Stomach smooth muscle (tissue), 2 donors: ENCODE results near the gene ATF7.
"Not testable (repeated sequence)": the region's sequence is repeated elsewhere in the genome, so short reads cannot be mapped to it uniquely, and the experiment has no call there.

Source experiments
- H3K27ac ChIP-seq: one replicate; pipeline ENCODE4 v1.7.0; 2013; ENCODE audit warnings: mild to moderate bottlenecking, low read length, inconsistent platforms
- H3K27me3 ChIP-seq, 2 donors: one replicate each; pipeline ENCODE4 v1.7.0; 2013; ENCODE audit warnings: low read length in 2 of 2; ENCODE audit not compliant: insufficient read depth in 2 of 2, control insufficient read depth in 1 of 2
- H3K36me3 ChIP-seq, 2 donors: one replicate each; pipeline ENCODE4 v1.7.0; 2013; ENCODE audit warnings: low read length in 2 of 2; ENCODE audit not compliant: control insufficient read depth in 2 of 2, insufficient read depth in 2 of 2
- H3K4me1 ChIP-seq: one replicate; pipeline ENCODE4 v1.7.0; 2013; ENCODE audit warnings: low read length; ENCODE audit not compliant: control insufficient read depth, insufficient read depth
- H3K4me3 ChIP-seq, 2 donors: one replicate each; pipeline ENCODE4 v1.7.0; 2013; ENCODE audit warnings: low read length in 2 of 2
- H3K9ac ChIP-seq, 2 donors: one replicate each; pipeline ENCODE4 v1.7.0; 2013; ENCODE audit warnings: low read length in 2 of 2, mild to moderate bottlenecking in 1 of 2
- H3K9me3 ChIP-seq, 2 donors: one replicate each; pipeline ENCODE4 v1.7.0; 2013; ENCODE audit warnings: low read length in 2 of 2; ENCODE audit not compliant: control insufficient read depth in 2 of 2
- donor health status: healthy.
- donor health status: Pancreatic carcinoma.

ATF7 gene

GRCh38 chr12:53613821-53614220 is 12.4 kb downstream of the ATF7 start:
- H3K36me3 ChIP-seq: peaks cover 0 to 6% of the 10 kb centered on the region in 2 donors
- H3K9ac ChIP-seq: no peak overlapping the region
- no peak overlapping the region for H3K27ac ChIP-seq
- no peak overlapping the region for H3K4me3 ChIP-seq
- peaks cover 6% of the 10 kb centered on the region for H3K4me1 ChIP-seq
- no peaks in the 10 kb centered on the region for H3K27me3 ChIP-seq
- H3K9me3 ChIP-seq: no peaks in the 10 kb centered on the region

- Histone ChIP-seq H3K27me3 (no peaks in the 10 kb centered on the region), H3K4me1 (peaks cover 3% of the 10 kb centered on the region), H3K9ac (no peak overlapping the region)
Measured at GRCh38 chr12:53612978-53613377, 13.2 kb downstream of the ATF7 start.

GRCh38 chr12:53611304-53611703 is 14.9 kb downstream of the ATF7 start:
- Histone ChIP-seq H3K36me3 (peaks cover 0 to 6% of the 10 kb centered on the region in 2 donors), H3K4me3 (no peak overlapping the region), H3K27me3 (no peaks in the 10 kb centered on the region), H3K4me1 (no peaks in the 10 kb centered on the region), H3K9ac (no peak overlapping the region), H3K9me3 (no peaks in the 10 kb centered on the region), H3K27ac (no peak overlapping the region)

More at GRCh38 chr12:53612978-53613377, 13.2 kb downstream of the ATF7 start:
- Histone ChIP-seq H3K4me3 (no peak overlapping the region), H3K27ac (no peak overlapping the region), H3K9me3 (no peaks in the 10 kb centered on the region), H3K36me3 (peaks cover 0 to 6% of the 10 kb centered on the region in 2 donors)

- not testable (repeated sequence) for H3K4me1 ChIP-seq, H3K4me3 ChIP-seq, H3K9ac ChIP-seq, H3K27me3 ChIP-seq, H3K9me3 ChIP-seq, H3K27ac ChIP-seq, H3K36me3 ChIP-seq
Measured at GRCh38 chr12:53606688-53607087, 19.5 kb downstream of the ATF7 start.

GRCh38 chr12:53604581-53604980 is 21.6 kb downstream of the ATF7 start:
- H3K27me3 ChIP-seq: no peaks in the 10 kb centered on the region
- H3K4me1 ChIP-seq: peaks cover 3% of the 10 kb centered on the region
- H3K9me3 ChIP-seq: no peaks in the 10 kb centered on the region
- H3K9ac ChIP-seq: no peak overlapping the region
- peaks cover 3 to 4% of the 10 kb centered on the region in 2 donors for H3K36me3 ChIP-seq
- H3K4me3 ChIP-seq: no peak overlapping the region
- H3K27ac ChIP-seq: no peak overlapping the region

GRCh38 chr12:53603804-53604203 is 22.4 kb downstream of the ATF7 start:
- Histone ChIP-seq H3K27ac (no peak overlapping the region), H3K9me3 (no peaks in the 10 kb centered on the region), H3K4me3 (no peak overlapping the region), H3K4me1 (peaks cover 3% of the 10 kb centered on the region), H3K36me3 (peaks cover under 1 to 4% of the 10 kb centered on the region in 2 donors), H3K27me3 (no peaks in the 10 kb centered on the region), H3K9ac (no peak overlapping the region)

GRCh38 chr12:53603196-53603595 is 23.0 kb downstream of the ATF7 start:
- Histone ChIP-seq H3K27me3 (no peaks in the 10 kb centered on the region), H3K9ac (no peak overlapping the region), H3K27ac (no peak overlapping the region), H3K4me1 (peaks cover 3% of the 10 kb centered on the region), H3K4me3 (no peak overlapping the region), H3K9me3 (no peaks in the 10 kb centered on the region), H3K36me3 (peaks cover 0 to 4% of the 10 kb centered on the region in 2 donors)

GRCh38 chr12:53602176-53602864 is 23.9 kb downstream of the ATF7 start:
- H3K4me3 ChIP-seq: no peak overlapping the region
- no peaks in the 10 kb centered on the region for H3K9me3 ChIP-seq
- H3K4me1 ChIP-seq: peaks cover 5% of the 10 kb centered on the region
- no peak overlapping the region for H3K27ac ChIP-seq
- H3K27me3 ChIP-seq: no peaks in the 10 kb centered on the region
- H3K9ac ChIP-seq: no peak overlapping the region
- H3K36me3 ChIP-seq: peaks cover 0 to 4% of the 10 kb centered on the region in 2 donors

GRCh38 chr12:53601296-53601847 is 24.8 kb downstream of the ATF7 start:
- peak overlapping the region in 1 of 2 donors; percentile 23 for H3K4me3 ChIP-seq
- H3K27me3 ChIP-seq: no peaks in the 10 kb centered on the region
- no peak overlapping the region for H3K9ac ChIP-seq
- no peak overlapping the region for H3K27ac ChIP-seq
- H3K4me1 ChIP-seq: peaks cover 13% of the 10 kb centered on the region
- H3K36me3 ChIP-seq: peaks cover 0 to 4% of the 10 kb centered on the region in 2 donors
- H3K9me3 ChIP-seq: no peaks in the 10 kb centered on the region

- Histone ChIP-seq H3K27me3 (no peaks in the 10 kb centered on the region), H3K36me3 (peaks cover 0 to 4% of the 10 kb centered on the region in 2 donors), H3K4me3 (no peak overlapping the region), H3K27ac (no peak overlapping the region), H3K9me3 (no peaks in the 10 kb centered on the region), H3K9ac (no peak overlapping the region), H3K4me1 (peaks cover 13% of the 10 kb centered on the region)
Measured at GRCh38 chr12:53600490-53601295, 25.5 kb downstream of the ATF7 start.
